NCI-H1048 (cell line): Measurements from ENCODE around the gene BICD2.
A peak's percentile ranks its signal among the peaks of the same experiment; 100 is the strongest.
"Not testable (repeated sequence)": the region's sequence is repeated elsewhere in the genome, so short reads cannot be mapped to it uniquely, and the experiment has no call there.

Experiments used
- DNase-seq: peaks from one replicate; lab custom pipeline; 2025; lab: John Stamatoyannopoulos, UW

The BICD2 gene

DNA sequence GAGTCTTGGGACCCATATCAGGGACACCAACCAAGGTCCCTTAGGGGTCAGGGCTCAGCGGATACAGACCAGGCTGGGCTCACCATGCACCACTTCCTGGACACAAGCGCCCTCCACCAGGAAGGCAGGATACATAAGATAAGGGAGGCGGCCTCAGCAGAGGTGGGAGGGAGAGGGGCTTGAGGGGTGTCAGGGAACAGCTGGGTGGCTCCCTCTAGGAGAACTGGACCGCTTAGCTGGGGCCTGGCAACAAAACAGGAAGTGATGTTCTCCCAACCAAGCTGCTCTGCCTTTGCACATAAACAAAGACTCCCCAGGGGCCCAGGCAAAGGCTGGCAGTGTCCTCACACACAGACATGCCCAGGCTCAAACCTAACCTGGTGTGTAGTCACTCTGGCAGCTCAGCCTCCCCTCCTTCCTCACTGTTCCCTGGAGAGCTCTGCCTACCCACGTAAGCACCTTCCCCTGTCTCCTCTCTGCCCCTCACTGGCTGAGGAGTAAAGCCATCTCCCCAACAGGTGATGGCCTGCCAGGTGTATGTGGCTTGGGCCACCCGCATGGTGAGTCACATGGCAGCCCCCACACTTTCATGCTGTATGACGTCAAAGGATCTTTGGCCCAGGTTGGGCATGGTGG is 5.8 kb upstream of the BICD2 start:
- no peak for DNase-seq

GRCh38 chr9:92769990-92770359 is 5.3 kb upstream of the BICD2 start:
- no peak for DNase-seq

GRCh38 chr9:92769286-92769685 is 4.7 kb upstream of the BICD2 start:
- no peak for DNase-seq

GRCh38 chr9:92768816-92769215 is 4.2 kb upstream of the BICD2 start:
- not testable (repeated sequence) for DNase-seq

- no peak for DNase-seq
These were observed 2.7 kb upstream of the BICD2 start for GRCh38 chr9:92767066-92768054.

GRCh38 chr9:92764988-92765936 is 629 bp upstream of the BICD2 start:
- peak; percentile 61 for DNase-seq

GRCh38 chr9:92763721-92764380 is 782 bp downstream of the BICD2 start:
- DNase-seq: no peak

DNA sequence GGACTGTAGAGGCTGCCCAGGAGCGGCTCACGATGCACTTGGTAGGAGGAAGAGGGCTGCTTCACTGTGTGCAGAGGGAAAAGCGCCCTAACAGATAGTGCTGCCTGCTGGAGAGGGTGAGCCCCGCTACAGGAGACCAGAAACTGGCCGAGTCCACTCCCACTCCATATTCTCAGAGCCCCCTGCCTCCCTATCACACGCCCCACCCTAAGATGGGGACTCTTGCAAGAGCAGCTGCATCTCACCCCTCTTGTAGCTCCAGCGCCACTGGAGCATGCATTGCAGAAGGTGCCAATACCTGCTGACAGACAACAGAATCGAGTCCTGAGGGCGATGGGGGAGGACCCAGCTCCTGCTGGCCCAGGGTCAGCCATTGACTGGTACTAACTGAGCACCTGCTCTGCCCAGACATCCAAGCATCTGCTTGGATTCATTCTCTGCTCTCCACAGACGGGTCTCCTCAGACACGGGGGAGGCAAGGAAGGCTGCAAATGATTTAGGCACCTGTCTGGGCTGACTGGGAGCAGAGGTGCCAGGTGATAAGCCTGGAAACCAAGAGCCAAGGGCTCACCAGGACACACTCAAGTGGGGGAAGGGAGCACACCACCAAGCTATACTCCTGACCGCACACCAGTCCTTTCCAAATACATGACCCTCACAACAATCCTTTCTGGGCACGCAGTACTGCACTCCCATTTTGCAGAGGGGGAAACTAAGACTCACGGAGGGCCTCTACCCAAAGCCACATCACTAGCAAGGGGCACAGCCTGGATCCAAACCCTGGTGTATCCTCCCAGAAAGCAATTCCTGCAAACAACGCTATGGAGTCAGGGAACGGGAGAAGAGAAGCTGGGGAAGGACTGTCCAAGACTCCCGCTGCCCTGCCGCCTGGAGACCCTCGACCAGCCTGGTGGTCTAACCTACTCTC is 1.6 kb downstream of the BICD2 start:
- no peak for DNase-seq

GRCh38 chr9:92762196-92762595 is 2.4 kb downstream of the BICD2 start:
- no peak for DNase-seq

DNA sequence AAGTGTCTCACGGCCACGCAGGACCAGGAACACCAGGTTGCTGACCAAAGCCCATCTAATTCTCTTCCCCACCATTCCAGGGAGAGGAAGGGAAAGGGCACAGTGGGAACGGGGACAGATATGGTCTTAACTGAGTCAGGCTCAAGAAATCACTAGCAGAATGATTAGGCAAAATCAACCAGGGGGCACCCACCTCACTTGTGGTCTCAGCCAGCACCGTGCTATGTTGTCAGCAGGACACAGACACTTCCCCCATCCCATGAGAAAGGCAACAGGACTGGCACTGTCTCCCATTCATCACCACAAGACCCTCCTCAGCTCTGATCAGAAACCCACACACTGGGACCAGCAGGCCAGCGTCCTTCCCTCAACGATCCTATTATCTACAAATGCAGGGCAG is 2.9 kb downstream of the BICD2 start:
- no peak for DNase-seq

DNA sequence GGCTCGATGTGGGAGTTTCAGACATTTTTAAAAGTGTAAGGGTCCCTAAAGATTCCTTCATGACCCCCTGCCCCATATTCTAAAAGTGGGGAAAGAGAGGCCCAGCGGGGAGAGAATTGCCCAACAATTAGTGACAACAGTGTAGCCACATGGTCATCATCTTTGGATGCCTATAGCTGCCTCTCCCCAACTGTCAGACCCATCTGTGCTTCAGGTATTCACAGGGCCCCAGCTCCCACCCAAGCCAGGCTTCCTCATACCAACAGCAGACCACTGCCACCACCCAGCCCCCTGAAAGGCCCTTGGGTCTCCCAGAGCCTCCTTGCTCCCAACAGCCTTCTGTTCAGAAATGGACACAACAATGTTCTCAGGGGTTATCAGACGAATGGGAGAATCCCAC is 4.1 kb downstream of the BICD2 start:
- no peak for DNase-seq

DNA sequence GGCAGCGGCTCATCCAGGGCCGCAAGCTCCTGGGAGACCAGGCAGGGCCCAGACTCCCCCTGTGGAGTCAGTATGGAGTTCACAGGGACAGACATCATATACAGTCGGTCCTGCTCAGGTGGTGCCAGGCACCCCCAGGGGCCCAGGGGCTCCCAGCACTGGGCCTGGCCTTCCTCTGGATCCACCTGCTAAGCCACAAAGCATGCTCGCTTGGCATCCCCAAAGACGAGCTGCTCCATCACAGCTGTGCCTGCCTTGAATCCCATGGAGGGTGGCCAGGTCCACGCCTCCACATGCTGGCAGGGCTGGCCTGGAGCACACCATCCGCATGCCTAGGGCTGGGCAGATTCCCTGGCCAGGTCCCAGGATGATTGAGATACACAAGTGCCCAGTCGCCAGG is 4.6 kb downstream of the BICD2 start:
- no peak for DNase-seq

DNA sequence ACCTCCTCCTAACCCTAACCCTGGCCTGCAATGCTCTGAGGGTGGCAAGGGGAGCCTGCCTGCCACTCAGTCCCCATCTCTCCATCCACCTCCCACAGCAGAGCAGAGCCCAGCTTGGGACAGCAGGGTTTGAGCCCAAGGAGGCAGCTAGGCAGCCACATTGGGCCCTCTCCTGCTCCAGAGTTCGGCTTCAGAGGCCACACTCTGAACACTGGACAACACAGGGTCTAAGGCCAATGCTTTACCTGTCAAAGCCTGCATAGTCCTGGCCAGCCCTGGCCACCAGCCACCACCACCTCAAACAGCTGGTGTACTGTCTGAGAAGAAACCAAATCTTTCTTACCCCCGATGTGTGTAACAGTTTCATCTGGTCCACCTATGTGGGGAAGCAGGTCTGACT is 5.2 kb downstream of the BICD2 start:
- DNase-seq: no peak

DNA sequence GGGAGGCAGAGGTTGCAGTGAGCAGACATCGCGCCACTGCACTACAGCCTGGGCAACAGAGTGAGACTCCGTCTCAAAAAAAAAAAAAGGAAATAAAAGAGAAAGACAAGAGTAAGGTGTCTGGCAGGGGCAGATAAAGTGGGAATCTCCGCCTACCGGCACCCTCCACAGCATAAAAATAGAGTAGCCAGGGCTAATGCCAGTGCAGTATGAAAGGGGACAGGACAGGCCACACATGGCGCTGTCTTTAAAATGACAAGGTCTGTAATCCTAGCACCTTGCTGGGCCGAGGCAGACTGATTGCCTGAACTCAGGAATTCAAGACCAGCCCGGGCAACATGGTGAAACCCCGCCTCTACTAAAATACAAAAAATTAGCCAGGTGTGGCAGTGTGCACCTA is 7.8 kb downstream of the BICD2 start:
- no peak for DNase-seq

DNA sequence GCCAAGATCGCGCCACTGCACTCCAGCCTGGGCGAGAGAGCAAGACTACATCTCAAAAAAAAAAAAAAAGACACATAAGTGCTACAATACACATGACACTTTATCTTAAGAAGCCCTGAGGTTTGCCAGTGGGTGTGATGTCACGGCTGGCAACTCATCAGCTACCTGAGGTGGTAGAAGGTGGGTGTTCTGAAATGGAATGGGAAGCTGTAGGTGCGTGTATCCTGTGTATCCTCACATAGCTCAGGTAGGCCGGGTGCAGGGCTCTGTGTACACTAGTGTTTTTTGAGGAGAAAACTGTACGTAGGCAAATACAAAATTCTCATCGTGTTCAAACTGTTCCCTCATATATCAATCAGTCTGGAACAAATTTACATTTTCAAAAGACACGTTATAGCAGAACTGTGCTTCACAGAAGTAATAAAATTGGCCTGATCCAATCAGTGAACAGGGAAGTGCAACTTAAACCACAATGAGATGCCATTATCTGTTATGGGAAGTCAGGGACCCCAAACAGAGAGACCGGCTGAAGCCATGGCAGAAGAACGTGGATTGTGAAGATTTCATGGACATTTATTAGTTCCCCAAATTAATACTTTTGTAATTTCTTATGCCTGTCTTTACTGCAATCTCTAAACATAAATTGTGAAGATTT is 10.4 kb downstream of the BICD2 start:
- no peak for DNase-seq

- no peak for DNase-seq
These were observed 11.7 kb downstream of the BICD2 start for GRCh38 chr9:92752812-92753404.

DNA sequence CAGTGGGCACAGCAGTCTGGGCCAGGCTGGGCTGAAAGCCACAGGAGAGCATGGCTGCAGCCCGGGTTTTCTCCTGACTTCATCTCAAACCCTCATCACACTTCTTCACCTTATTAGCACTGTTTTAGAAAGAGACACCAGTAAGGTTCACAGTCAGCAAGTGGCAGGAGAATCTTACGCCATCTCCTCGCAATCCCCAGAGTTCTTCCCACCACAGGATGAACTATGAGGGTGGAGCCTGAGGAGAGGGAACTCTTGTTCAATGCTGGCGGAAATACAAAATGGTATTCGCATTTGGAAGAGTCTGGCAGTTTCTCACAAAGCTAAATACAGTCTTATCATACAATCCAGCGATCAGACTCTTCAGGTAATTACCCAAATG is 14.7 kb downstream of the BICD2 start:
- no peak for DNase-seq

GRCh38 chr9:92749071-92749933 is 15.3 kb downstream of the BICD2 start:
- DNase-seq: no peak

GRCh38 chr9:92748233-92748497 is 16.5 kb downstream of the BICD2 start:
- no peak for DNase-seq
